Stomach (tissue), 4 donors: ENCODE results near the gene TCN1.

Source experiments
- EP300 ChIP-seq: sonication (generic); formaldehyde crosslinking; IDR thresholded peaks from one replicate; pipeline ENCODE4 v1.6.1; 2017; ENCODE audit warnings: antibody characterized with exemption
- POLR2A ChIP-seq, 4 donors: fragments of 450-650 bp; IDR thresholded peaks; one replicate each; pipeline ENCODE4 v1.6.1; 2016; ENCODE audit warnings: antibody characterized with exemption in 4 of 4, control low read depth in 2 of 4, mild to moderate bottlenecking in 1 of 4, moderate library complexity in 1 of 4
- POLR2AphosphoS5 ChIP-seq, 3 donors: sonication (generic); formaldehyde crosslinking; IDR thresholded peaks; one replicate each; pipeline ENCODE4 v1.6.1; 2016; ENCODE audit warnings: antibody characterized with exemption in 3 of 3
- TF ChIP-seq, protein P1 (sequence below), 7 experiments: fragments of 450-650 bp in 4 of 7; fragments of 200-600 bp in 3 of 7; sonication (generic) in 3 of 7; IDR thresholded peaks; one replicate each; pipeline ENCODE4 v1.5.1; 2016 to 2019; ENCODE audit warnings: antibody characterized with exemption in 7 of 7, control low read depth in 2 of 7, mild to moderate bottlenecking in 1 of 7

- TF ChIP-seq POLR2A (IDR thresholded peaks at IDR 0.05) (no peak), EP300 (no peak), POLR2AphosphoS5 (IDR thresholded peaks at IDR 0.05) (no peak)
- TF ChIP-seq, protein P1, sequence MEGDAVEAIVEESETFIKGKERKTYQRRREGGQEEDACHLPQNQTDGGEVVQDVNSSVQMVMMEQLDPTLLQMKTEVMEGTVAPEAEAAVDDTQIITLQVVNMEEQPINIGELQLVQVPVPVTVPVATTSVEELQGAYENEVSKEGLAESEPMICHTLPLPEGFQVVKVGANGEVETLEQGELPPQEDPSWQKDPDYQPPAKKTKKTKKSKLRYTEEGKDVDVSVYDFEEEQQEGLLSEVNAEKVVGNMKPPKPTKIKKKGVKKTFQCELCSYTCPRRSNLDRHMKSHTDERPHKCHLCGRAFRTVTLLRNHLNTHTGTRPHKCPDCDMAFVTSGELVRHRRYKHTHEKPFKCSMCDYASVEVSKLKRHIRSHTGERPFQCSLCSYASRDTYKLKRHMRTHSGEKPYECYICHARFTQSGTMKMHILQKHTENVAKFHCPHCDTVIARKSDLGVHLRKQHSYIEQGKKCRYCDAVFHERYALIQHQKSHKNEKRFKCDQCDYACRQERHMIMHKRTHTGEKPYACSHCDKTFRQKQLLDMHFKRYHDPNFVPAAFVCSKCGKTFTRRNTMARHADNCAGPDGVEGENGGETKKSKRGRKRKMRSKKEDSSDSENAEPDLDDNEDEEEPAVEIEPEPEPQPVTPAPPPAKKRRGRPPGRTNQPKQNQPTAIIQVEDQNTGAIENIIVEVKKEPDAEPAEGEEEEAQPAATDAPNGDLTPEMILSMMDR (IDR thresholded peaks at IDR 0.05): no peak
Measured at GRCh38 chr11:59829358-59829757, 36.9 kb downstream of the TCN1 start.
